Stimulated activated CD4-positive, alpha-beta T cell treated with anti-CD3 and anti-CD28 coated beads, Interleukin-2, amount 100 ng/mL, for 4 hours (primary cell): ENCODE measurements around the gene TGFBI.

Experiments used
- DNase-seq: peaks from one replicate; pipeline ENCODE4 v3.0.0-alpha.2; 2020; ENCODE audit warnings: low read depth

TGFBI gene

GRCh38 chr5:136004436-136004835 lies 24.4 kb upstream of the TGFBI start:
- no peak for DNase-seq

DNA sequence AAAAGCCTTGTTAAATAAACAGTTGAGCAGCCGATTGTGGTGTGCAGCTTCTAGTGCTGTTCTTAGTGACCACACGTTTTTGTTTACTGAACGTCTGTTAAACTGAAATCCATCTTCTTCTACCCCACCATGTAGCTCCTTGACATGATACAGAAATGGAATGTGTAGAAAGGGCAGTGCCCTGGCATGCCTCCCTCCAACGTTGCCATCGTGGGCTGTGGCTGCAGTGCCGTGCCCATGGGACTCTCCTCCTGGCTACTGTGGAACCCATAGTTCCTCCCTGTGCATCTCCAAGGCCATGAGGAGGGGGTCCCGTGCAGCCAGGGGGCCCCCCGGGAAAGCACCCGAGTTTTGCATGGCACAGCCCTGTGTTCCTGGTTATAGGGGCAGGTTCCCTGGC lies 23.3 kb upstream of the TGFBI start:
- DNase-seq, result no peak

GRCh38 chr5:136006164-136006563 lies 22.6 kb upstream of the TGFBI start:
- no peak for DNase-seq

GRCh38 chr5:136006761-136007251 lies 22.0 kb upstream of the TGFBI start:
- no peak for DNase-seq

- no peak for DNase-seq
These were observed 21.5 kb upstream of the TGFBI start for GRCh38 chr5:136007271-136007670.

DNA sequence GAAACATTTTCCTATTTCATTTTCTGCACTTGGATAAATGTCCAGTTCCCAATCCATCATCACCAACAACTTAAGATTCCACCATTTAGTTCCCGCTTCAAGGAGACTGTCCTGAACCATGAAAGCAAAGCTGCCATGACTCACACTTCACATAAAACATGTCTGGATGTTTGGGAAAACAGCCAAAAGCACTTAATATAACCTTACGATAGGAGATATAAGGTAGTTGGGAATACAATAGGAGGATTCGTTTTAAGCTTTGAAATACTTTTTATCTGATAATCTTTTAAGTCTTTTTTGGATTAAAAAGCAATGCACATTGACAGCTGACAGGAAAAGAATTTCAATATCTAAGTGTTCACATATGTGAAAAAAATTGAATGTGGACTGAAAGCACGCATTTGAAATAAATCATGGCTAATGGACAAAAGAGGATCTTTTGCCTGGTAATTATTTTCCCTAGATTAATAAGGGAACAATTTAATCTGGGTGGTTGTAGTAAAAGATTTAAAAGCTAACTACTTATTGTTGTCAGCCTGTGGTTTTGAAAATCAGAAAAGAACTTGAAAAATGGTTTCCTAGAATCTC lies 17.3 kb upstream of the TGFBI start:
- no peak for DNase-seq

- DNase-seq, result no peak
These were observed 16.6 kb upstream of the TGFBI start for GRCh38 chr5:136012041-136012804.

GRCh38 chr5:136013559-136013958 lies 15.2 kb upstream of the TGFBI start:
- no peak for DNase-seq

DNA sequence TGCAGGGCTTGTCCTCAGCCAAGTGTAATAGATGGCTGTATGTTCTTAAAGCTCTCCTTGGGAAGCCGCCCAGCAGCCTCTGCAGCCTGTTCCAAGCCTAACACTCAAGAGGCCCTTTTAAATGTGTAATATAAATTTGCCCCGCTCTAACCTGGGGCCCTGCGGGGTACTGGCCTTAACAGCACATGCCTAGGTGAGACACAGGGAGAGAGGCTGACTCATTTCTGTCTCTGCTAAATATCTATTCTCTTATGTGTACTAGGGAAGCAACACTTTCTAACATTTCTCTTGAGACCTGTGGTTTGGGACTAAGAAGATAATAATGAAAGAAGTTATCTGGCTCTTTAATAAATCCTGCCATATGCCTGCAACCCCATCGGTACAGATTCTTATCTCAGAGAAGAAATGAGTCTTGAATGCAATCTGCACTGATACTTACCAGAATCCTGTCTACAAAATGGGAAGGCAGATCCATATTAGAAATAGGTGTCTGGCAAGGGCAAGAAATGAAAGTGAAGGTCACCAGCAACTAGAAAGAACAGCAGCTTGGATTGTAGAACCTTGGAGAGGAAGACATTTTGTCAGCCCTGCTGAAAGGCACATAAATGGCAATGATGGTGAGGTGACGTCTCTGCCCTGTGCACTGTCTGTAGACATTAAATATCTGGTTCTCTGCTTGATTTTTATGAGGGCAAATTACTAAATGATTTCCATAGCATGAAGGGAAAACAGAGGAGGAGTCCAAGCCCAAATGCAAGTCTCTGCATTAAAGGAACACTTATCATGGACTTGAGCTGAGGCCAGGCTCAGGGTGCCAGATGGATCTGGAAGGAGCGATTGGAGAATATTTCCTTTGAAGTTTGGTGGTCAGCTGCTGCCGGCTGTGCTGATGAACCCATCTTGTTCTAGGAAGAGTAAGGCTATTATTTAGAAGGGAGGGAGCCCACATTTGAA lies 14.5 kb upstream of the TGFBI start:
- no peak for DNase-seq

DNA sequence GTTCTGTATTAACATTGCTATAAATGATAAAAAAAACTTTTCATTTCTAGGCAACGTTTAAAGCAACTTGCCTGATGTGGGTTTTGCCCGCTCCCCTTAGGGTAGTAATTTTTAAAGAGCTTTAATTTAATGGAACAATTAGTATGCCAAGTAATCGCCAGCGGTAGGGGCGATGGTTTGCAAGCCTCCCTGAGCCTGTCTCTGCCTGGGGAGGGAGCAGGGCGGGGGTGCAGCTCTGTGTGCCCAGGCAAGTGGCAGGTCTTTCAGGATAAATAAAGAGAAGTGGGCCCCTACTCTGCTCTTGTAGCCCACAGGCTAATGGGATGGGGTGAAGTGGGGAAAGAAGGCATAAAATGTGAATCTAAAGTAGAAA lies 13.8 kb upstream of the TGFBI start:
- no peak for DNase-seq

GRCh38 chr5:136015966-136016650 lies 12.7 kb upstream of the TGFBI start:
- DNase-seq, result no peak

- no peak for DNase-seq
These were observed 11.8 kb upstream of the TGFBI start for GRCh38 chr5:136016945-136017530.

DNA sequence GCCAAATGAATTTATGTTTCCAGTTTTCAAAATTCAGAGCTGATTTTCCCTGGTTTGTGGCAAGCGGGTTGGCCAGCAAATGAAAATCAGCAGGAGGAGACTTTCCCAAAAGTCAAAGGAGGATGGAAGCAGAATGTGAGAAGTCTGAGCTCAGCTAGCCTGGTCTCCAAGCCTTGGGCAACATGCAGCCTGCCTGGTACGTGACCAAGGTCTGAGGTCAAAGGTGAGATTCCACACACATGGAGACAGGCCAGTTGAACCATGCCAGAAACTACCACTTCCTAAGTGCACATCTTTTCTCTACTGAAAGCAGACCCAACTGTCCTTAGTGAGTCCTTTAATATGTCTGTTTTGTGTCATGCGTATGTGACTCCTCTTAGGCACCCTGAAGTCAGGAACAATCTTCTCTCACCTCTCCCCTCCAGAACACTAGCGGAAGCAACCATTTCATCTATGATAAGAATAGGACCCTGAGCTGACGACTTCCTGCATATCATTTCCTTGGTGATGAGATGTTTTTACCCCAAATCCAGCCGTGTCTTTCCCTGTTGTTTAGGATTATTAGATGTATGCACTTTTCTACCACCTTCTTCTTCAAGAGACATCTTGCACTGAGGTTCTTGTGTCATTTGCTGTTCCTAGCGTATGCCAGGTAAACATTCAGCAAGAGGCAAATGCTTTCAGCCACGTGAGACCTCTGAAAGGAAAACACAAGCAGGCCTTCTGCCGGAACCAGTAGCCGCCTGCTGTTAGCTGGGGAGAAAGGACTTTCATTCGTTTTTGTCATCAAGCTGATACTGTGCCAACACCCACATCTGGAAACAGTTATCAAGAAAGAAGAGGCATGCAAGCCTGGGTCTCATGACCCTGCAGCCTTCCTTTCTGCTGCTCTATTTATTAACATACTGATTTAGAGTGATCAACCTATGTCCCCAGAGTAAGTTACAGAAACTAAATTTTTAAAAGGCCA lies 9.7 kb upstream of the TGFBI start:
- no peak for DNase-seq

DNA sequence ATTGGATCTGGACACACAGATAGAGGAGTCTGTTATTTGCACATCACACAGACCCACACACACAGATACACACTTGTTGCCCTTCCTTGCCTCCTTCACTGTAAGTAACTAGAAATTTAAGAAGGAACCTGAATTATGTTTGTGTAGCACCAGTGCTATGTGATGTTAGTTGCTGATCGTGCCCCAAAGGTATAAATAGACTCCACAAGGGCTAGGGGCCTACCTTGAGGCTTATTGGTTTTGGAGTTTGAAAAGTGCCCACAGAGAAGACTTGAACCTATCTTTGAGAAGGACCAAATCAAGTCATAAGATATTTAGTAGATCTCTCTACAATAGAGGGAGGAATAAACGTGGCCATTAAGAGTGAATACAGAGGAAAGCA lies 8.8 kb upstream of the TGFBI start:
- DNase-seq, result no peak

DNA sequence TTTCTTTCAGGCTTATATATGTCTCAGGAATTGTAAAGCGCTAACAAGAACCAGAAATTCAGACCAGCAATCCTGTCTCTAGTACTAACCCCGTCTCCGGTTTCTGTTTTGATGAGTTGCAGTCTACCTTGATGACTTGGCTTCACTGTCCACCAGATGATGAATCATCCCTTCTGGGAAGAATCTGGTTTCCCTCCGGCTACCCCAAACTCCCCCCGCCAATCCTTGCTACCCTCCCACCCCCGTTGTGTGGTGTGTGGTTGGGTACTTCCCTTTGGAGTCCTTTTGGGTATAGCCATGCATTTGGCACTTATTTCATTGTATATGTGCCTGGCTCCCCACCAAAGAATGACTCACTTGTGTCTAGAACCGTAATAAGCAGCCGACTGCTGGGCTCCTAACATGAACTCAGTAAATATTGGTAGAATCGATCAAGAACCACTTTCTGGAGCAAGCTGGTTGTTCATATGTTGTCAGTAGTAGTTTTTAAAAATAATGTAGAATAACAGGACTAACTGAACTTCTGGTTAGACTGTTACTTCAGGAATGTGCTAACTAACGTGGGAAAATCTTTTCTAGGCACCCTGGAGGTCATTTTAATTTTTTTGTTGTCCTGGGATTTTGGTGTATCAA lies 8.3 kb upstream of the TGFBI start:
- no peak for DNase-seq

DNA sequence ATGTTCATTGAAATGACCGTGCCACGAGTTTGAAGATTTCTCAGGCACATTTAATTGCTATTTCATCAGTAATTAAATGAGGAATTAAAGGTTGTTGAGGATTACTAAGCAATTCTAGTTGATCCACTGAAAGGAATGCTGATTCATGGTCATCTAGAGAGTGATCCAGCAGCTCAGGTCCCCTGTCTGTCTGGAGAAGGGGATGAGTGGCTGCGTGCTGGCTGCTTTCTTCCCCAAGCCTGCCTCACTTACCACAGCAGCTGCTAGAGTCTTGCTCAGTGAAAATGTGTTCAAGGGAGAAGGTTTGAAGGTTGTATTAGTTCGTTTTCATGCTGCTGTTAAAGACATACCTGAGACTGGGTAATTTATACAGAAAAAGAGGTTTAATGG lies 7.8 kb upstream of the TGFBI start:
- no peak for DNase-seq

- no peak for DNase-seq
These were observed 5.8 kb upstream of the TGFBI start for GRCh38 chr5:136022965-136023364.

- DNase-seq, result no peak
These were observed 4.7 kb upstream of the TGFBI start for GRCh38 chr5:136023958-136024541.

- no peak for DNase-seq
These were observed 2.9 kb upstream of the TGFBI start for GRCh38 chr5:136025900-136026299.

DNA sequence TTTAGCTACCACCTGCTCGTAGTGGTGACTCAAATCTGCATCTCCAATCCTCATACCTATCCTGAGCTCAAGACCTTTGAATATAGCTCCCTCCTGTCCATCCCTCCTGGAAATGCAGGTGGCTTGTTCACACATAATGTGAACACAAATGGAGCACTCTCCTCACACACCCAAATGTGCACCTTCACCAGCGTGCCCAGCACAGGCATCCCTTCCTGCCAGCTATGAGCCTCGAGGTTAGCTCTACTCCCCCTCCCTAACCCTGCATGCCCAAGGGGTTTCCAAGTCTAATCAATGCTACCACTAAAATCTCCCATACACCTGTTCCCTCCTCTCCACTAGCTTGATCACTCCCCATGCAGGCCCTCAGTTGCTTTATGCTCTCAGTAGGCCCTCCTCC lies 2.2 kb upstream of the TGFBI start:
- no peak for DNase-seq
